Forelimb muscle (tissue), 1 donor: Measurements from ENCODE around the gene RFNG. TPM values are rescaled to one million over a fixed set of nuclear protein-coding genes. Genes with fewer than 3 reads are reported as not detected.

Source experiments
- DNase-seq: peaks from one replicate; pipeline ENCODE4 v3.0.0-alpha.2; 2013; ENCODE audit warnings: low read depth
- polyA plus RNA-seq: library from polyadenylated mRNA; unstranded; fragments of 120-200 nt; gene quantifications from one replicate; pipeline ENCODE4 v1.2.1, GENCODE V29; 2013; ENCODE audit not compliant: insufficient read length

RFNG gene
- polyA plus RNA-seq, 1 donor = 31.0 TPM

DNA sequence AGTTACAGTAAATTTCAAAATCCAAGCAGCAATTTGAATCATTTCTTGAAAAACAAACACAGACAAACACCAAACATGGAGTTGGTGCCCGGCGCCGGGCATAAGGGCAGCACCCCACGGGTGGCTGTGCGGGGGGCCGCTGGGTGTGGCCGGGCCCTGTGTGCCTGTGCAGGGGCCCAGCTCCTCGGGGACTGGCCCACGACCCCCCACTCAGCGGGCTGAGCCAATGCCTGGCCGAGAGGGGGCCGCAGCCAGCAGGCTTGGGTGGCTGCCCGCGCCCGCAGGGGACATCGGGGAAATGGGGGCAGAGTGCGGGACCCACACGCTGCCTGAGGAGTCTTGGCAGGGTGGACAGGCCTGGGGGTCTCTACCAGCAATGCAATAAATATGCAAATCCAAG lies 26.8 kb upstream of the RFNG start:
- no peak for DNase-seq

DNA sequence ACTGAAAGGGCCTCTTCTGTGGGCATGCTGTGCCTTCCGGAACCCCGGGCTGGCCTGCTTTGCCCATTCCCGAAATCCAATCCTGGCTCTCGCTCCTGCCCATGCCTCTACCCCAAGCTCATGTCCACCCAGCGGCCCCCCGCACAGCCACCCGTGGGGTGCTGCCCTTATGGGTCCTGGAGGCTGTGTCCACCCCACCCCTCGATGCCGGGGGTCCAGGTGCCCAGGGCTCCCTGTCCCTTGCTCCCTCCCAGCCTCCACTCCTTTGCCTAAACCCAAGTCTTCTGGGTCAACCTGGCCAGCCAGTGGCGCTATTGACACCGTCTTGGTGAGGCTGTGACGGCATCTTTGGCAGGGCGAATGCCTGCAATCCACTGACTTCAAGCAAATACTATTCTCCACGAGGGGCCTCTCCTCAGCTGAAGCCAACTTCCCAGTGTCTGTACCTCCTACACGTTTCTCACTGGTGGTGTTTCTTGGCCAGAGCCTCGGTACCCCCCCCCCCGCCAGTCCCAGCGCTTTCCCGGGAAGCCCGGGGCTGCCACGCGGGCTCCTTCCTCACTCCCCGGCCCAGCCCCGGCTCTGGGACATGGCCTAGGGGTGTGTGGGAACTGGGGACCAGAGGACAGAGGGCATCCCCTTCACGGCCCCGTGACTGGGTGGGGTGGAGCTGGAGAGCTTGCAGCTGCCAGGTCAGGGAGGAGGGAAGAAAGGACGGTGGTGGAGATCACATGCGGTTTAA lies 26.2 kb upstream of the RFNG start:
- DNase-seq = no peak

DNA sequence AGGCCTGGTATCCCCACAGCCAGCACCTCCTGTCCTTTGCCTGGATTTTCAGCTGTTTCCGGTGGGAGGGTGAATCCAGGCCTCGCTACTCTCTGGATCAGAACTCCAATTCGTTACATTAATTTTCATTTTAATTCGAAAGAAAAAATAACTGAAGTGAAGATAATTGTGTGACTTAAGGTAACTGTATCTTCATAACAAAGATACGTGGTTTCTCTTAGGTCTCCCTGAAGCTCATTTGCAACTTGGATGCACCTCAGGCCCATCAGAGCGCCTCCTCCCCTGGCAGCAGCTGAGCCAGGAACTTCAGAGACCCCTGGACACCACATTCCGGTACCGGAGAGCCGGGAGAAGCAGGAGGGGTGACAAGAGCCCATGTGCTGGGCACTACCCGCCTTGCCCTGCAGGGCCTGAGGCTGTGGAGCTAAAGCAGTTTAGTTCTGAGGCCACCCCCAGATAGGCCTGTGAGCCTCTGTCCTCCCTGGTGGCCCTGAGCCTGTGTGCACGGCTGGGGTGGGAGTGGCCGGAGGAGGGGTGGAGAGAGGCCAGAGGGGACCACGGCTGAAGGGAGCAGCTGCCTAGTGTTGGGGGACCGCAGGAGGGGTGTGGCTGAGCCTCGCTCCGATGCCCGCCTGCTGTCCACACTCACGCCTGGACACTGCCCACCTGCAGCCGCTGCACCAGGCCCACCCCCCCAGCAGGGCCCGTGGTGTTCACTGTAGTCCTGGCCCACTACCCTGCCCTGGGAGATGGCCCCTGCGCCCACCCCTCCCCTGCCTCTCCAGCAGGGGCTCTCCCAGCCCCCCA lies 25.4 kb upstream of the RFNG start:
- no peak for DNase-seq

- no peak for DNase-seq
These were observed 24.6 kb upstream of the RFNG start for GRCh38 chr17:82076018-82076784.

DNA sequence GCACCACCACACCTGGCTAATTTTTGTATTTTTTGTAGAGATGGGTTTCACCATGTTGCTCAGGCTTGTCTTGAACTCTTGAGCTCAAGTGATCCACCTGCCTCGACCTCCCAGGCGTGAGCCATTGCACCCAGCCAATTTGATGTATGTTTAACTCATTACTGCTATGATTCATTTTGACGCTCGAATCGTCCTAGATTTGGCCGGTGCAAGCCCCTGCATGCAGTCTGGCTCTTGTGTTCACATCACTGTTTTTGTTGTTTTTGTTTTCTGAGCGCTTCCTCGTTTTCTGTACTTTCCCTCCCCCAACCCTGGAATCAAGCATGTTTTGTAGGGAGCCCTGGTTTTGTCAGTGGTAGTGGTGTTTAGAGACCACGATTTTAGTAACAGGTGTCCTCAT lies 21.8 kb upstream of the RFNG start:
- DNase-seq = no peak

GRCh38 chr17:82072827-82073226 lies 21.2 kb upstream of the RFNG start:
- no peak for DNase-seq

DNA sequence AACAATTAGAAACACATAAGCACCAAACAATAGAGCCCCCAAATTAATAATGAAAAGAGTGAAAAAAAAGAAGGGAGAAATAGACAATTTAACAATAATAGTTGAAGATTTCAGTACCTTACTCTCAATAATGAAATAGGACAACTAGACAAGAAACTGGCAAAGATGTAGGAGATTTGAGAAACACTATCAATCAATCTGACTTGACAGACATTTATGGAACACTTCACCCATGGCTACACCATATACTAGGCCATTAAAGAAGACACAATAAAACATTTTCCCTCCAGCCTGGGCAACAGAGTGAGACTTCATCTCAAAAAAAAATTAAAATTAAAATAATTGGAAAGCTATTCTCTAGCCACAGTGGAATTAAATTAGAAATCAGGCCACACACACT lies 19.0 kb upstream of the RFNG start:
- DNase-seq = no peak

DNA sequence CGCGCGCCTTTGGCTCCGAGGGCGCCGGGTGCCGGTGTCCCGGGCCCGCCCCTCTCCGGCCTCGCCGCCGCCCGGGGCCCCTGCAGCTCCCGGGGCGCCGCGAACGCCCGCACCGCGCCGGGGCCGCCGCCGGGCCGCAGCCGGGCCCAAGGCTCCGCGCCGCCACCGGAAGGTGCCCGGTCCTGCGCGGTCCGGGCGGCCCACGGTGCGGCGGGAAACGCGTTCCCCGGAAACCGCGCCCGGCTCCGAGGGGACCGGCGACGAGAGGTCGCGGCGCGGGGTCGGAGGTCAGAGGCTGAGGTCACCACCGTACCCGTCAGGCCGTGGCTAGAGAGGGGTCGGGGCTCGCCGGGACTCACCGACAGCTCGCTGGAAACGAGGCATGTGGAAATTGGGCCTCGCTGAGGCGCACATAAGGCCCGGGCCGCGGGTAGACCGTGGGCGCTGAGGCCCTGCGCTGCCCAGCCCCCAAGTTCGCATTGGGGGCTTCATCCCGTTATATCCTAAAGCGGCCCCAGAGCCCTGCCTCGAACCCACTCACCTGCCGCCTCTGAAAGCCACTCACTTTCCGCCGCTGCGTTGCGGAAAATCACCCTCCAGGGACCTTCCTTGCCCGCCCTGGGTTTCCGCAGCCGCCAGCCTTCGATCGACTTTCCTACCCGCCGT lies 14.2 kb upstream of the RFNG start, which contains the start of gene DUS1L:
Gene DUS1L, minus strand, starts transcription at position 167 of the 666 bp plus-strand sequence. CDS start 745 bp downstream, outside the sequence.
- DNase-seq = no peak

DNA sequence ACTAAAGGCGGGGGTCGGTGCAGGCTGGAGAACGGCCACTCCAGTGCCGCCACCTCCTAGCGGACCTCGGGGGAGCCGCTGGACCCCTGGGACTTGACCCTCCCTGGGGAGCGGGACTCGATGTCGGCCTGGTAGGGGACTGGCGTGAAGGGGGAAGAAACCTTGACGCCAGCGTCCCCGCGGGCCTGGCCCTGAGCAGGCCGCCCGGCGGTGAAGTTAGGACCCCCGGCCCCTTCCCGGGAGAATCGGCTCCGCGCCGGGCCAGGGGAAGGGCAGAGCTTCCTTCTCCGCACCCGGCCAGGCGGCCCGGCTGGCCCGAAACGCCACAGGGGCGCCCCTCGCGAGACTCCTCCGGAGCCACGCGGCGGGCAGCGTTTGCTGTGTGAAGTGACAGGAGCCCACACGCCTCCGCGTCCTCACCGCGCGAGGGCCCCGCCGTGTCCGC lies 13.6 kb upstream of the RFNG start:
- no peak for DNase-seq

DNA sequence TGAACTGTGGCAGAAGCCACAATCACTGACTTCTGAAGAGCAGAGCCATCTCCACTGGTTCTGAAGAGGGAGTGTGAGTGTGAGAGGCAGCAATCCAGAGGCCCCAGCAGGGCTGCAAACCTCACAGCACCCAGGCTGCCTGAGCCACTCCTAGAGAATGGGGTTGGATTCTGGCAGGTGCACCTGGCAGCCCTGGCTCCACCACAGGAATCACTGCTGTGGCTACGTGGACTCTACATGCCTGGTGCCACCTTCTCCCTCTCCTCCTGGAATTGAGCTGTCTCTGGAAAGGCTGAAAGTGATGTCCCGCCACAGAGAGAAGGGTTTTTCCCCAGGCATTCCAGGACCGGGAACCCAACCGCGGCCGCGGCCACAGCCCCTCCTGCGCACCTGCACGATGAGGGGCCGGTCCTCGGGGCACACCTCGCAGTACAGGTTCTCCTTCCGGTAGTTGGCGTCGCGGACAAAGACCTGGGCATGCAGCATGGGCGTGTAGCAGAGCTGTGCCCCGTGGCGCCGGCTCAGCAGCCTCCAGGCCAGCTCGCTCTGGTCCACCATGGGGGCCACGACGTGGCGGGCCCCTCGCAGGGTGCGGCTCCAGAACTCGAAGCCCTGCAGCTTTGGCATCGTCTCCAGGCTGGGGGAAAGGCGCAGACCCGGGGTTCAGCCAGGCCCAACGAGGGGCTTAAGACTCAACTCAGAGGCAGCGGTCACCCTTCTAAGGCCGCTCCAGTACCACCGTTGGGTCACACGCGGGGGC lies 13.0 kb upstream of the RFNG start:
- no peak for DNase-seq

- no peak for DNase-seq
These were observed 12.1 kb upstream of the RFNG start for GRCh38 chr17:82063424-82064415.

DNA sequence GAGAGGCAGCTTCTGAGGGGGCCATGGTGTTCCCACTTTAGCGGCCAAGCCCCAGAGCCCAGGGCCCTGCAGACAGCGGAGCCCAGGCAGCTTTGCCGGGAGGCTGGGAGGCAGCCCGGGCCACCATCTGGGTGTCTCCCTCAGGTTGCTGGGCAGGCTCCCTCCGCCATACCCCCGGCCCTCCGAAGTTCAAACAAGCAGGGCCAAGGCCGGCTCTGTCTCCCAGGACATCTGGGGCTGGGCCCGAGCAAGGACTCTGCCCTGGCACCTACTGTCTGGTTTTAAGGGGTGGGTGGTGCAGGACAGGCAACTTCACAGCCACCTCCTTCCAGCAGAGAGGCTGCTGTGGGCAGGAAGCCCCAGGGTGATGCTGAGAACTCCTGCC lies 11.4 kb upstream of the RFNG start:
- DNase-seq = no peak

DNA sequence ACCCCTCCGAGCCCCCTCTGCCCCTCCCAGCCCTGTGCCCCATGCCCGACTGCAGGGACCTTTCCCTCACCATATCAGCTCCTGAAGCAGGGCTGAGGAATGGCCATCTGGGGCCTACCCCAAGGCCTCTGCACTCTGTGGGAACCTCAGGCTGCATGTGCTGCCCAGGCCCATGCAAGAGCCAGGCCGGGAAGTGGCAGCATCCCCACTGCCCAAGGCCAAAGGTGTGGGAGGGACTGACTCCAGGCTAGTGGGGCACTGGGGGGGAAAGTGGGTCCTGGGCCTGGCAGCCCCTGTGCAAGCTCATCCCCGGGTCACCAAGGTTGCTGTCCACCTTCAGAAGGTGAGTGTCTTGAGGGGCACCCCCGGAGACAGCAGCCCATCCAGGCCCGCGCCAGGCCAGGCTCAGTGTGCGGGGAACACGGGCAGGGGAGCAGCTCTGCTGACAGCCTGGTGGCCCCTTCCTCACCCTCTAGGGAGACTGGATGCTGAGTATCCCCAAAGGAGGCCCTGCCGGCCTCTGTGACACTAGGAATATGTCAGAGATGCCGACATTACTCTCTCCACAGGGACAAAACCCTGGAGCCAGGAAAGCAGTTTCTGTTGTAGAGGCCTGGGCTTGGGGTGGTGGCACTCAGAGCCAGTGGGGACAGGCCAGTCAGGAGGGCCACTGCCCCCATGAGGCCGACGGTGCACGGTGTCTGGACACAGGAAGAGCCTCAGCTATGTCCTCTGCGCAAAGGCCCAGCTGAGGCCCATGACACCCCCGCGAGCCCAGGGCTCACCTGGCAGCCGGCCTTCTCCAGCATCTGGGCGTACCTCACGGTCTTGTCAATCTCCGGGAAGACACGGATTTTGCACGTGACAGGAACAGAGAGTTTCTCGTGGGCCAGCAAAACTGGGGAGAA lies 10.7 kb upstream of the RFNG start:
- DNase-seq = no peak

DNA sequence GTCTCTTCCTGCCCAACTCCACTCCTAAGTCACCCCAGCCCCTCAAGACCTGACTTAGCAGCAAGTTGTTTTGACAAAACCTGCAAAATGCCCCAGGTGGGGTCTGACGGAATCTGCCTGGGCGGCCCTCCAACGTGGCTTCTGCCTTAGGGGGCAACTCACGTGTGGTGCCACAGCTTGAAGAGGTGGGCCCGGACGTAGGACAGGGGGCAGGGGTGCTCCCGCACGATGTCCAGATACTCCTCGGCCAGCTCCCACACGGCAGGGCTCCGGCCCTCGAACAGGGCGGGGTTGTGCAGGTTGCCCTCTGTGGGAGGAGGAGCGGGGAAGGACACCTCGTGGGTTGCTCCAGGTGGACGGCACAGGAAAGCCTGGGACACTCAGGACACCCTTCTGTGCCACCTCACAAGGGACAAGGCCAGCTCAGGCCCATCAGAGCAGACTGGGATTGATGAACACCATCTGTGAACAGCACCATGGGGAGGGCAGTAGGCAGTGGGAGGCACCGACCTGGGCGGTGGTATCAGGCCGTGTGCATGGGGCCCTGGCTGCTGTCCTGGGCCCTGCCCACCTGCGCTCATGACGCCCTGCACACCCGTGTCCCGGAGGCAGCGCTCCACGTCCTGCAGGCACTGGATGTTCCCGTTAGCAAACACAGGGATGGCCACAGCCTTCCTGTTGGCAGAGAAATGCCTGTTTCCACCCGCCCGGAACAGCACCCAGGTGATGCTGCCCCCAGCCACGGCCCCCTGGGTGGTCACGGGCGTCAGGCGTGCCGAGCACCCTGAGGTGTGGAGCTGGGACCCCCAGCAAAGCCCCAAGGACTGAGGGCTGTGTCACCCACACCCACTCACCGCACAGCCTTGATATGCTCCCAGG lies 9.7 kb upstream of the RFNG start:
- DNase-seq = no peak

DNA sequence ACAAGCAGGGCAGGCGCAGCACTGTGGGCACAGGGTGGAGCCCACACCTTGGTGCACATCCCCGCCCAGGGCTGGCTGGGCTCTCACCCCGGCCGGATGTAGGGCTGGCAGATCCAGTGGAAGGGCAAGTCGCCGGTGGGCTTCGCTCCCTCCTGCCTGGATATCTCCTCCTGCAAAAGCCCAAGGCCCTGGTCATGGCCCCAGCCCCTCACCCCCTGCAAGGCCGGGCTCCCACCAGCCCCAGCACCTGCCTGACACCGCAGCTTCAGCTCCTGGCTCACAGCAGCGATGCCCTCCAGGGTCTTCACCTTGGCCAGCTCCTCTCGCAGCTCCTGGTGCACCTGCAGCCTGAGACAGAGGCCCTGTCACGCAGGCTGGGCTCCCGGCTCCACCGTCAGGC lies 9.0 kb upstream of the RFNG start:
- no peak for DNase-seq

- DNase-seq = no peak
These were observed 8.4 kb upstream of the RFNG start for GRCh38 chr17:82060001-82060380.

GRCh38 chr17:82059272-82060000 lies 7.8 kb upstream of the RFNG start:
- DNase-seq = no peak
